Uterus (tissue), 2 donors: ENCODE results near the gene OSTN.

ENCODE experiments used
- POLR2A ChIP-seq, 2 donors: fragments of 450-650 bp; IDR thresholded peaks; one replicate each; pipeline ENCODE4 v1.6.1; 2016; ENCODE audit warnings: antibody characterized with exemption in 2 of 2, mild to moderate bottlenecking in 1 of 2, moderate library complexity in 1 of 2
- TF ChIP-seq, protein P1 (sequence below), 4 experiments: fragments of 200-600 bp in 2 of 4; fragments of 450-650 bp in 2 of 4; sonication (generic) in 2 of 4; IDR thresholded peaks; one replicate each; pipeline ENCODE4 v1.5.1; 2016 to 2019; ENCODE audit warnings: antibody characterized with exemption in 4 of 4, mild to moderate bottlenecking in 2 of 4, moderate library complexity in 1 of 4

DNA sequence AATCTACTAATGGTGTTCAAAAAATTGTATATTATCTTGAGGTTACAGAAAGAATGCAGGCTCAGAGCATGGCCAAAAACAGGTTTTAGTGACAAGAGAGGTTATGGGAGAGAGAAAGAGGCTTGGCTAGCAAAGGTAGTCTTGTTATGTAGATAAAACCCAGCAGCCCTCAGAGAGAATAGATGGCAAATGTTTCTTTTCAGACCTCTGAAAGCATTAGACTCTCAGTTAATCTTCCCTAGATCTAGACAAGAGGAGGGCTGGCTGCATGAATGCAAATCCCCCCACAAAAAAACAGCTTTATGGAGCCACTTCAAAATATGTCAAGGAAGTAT is 62.2 kb downstream of the OSTN start:
- TF ChIP-seq POLR2A (IDR thresholded peaks at IDR 0.05), result no peak
- TF ChIP-seq, protein P1, sequence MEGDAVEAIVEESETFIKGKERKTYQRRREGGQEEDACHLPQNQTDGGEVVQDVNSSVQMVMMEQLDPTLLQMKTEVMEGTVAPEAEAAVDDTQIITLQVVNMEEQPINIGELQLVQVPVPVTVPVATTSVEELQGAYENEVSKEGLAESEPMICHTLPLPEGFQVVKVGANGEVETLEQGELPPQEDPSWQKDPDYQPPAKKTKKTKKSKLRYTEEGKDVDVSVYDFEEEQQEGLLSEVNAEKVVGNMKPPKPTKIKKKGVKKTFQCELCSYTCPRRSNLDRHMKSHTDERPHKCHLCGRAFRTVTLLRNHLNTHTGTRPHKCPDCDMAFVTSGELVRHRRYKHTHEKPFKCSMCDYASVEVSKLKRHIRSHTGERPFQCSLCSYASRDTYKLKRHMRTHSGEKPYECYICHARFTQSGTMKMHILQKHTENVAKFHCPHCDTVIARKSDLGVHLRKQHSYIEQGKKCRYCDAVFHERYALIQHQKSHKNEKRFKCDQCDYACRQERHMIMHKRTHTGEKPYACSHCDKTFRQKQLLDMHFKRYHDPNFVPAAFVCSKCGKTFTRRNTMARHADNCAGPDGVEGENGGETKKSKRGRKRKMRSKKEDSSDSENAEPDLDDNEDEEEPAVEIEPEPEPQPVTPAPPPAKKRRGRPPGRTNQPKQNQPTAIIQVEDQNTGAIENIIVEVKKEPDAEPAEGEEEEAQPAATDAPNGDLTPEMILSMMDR (IDR thresholded peaks at IDR 0.05), result no peak
